Activated naive CD8-positive, alpha-beta T cell treated with anti-CD3 and anti-CD28 coated beads, Interleukin-2, amount 50 U/mL, for 16 hours (primary cell): ENCODE results near the gene CENPM.

Experiments used
- DNase-seq: peaks from one replicate; pipeline ENCODE4 v3.0.0-alpha.2; 2020; ENCODE audit warnings: low read depth, low spot score

The CENPM gene

GRCh38 chr22:41900652-41901312 lies 46.2 kb downstream of the CENPM start:
- DNase-seq, result no peak

- no peak for DNase-seq
Observed at GRCh38 chr22:41899992-41900651, 46.8 kb downstream of the CENPM start.

- no peak for DNase-seq
Observed at GRCh38 chr22:41899110-41899509, 47.8 kb downstream of the CENPM start.

- no peak for DNase-seq
Observed at GRCh38 chr22:41898645-41899044, 48.3 kb downstream of the CENPM start.

- DNase-seq, result no peak
Observed at GRCh38 chr22:41893591-41894375, 53.2 kb downstream of the CENPM start.

- no peak for DNase-seq
Observed at GRCh38 chr22:41892721-41893120, 54.2 kb downstream of the CENPM start.

- no peak for DNase-seq
Observed at GRCh38 chr22:41891407-41891806, 55.5 kb downstream of the CENPM start.
